IMR-90 (cell line): ENCODE measurements around the gene DZIP1. TPM values are rescaled to one million over a fixed set of nuclear protein-coding genes. Genes with fewer than 3 reads are reported as not detected.

Experiments
- ATAC-seq: fragments of 200-7000 bp; cut with Tn5 transposase; 2 replicates; pipeline ENCODE4 v1.9.1; 2020; ENCODE audit warnings: low read depth, mild to moderate bottlenecking, moderate library complexity
- BruUV-seq: library from RNA; stranded (reverse); fragments of 400-500 nt; replicated peaks from 2 replicates; lab custom pipeline; 2021; lab: Mats Ljungman, UMichigan
- CTCF ChIA-PET: fragments of 300-600 bp; formaldehyde crosslinking; extraction: SDS; loops from one replicate; lab custom pipeline; 2021; ENCODE audit warnings: antibody characterized with exemption; lab: Yijun Ruan, JAX
- POLR2A ChIA-PET: fragments of 300-600 bp; sonication (Branson Sonifier 250); formaldehyde crosslinking; loops from one replicate; lab custom pipeline; 2022; ENCODE audit warnings: antibody characterized with exemption; ENCODE audit not compliant: unreplicated experiment; lab: Charles Lee
- DNase-seq: peaks from one replicate; pipeline ENCODE4 v3.0.0; 2013
- H2AFZ ChIP-seq: replicated peaks from 2 replicates; pipeline ENCODE3; 2013; ENCODE audit warnings: low read length, mild to moderate bottlenecking; ENCODE audit not compliant: poor library complexity
- H2AK5ac ChIP-seq: 2 replicates; pipeline ENCODE4 v1.6.1; 2013; ENCODE audit warnings: low read depth, low read length, inconsistent platforms
- H2AK9ac ChIP-seq: replicated peaks from 2 replicates; pipeline ENCODE3; 2013; ENCODE audit warnings: mild to moderate bottlenecking, low read depth, low read length, moderate library complexity; ENCODE audit not compliant: poor library complexity
- H2BK120ac ChIP-seq: 2 replicates; pipeline ENCODE4 v1.6.1; 2013; ENCODE audit warnings: low read depth, low read length, inconsistent platforms
- H2BK15ac ChIP-seq: 3 replicates; pipeline ENCODE4 v1.6.1; 2013; ENCODE audit warnings: low read depth, low read length, inconsistent platforms
- H2BK20ac ChIP-seq: 2 replicates; pipeline ENCODE4 v1.6.1; 2013; ENCODE audit warnings: low read depth, mild to moderate bottlenecking, inconsistent platforms, low read length, moderate library complexity
- H2BK5ac ChIP-seq: 2 replicates; pipeline ENCODE4 v1.6.1; 2013; ENCODE audit warnings: mild to moderate bottlenecking, low read depth, low read length, inconsistent platforms; ENCODE audit not compliant: poor library complexity, severe bottlenecking
- H3K14ac ChIP-seq: replicated peaks from 2 replicates; pipeline ENCODE4 v1.6.1; 2013; ENCODE audit warnings: low read depth, low read length, inconsistent platforms
- H3K18ac ChIP-seq: 2 replicates; pipeline ENCODE4 v1.6.1; 2013; ENCODE audit warnings: low read depth, low read length, control low read depth
- H3K23ac ChIP-seq: 2 replicates; pipeline ENCODE4 v1.6.1; 2013; ENCODE audit warnings: low read depth, low read length, inconsistent platforms
- H3K27ac ChIP-seq: 2 replicates; pipeline ENCODE4 v1.5.1; 2013; ENCODE audit warnings: mild to moderate bottlenecking, control low read depth, low read length; ENCODE audit not compliant: insufficient read depth
- H3K27me3 ChIP-seq: 2 replicates; pipeline ENCODE4 v1.6.1; 2013; ENCODE audit warnings: low read length; ENCODE audit not compliant: control insufficient read depth, insufficient read depth
- H3K36me3 ChIP-seq: 2 replicates; pipeline ENCODE4 v1.6.1; 2013; ENCODE audit warnings: low read length, mixed read lengths; ENCODE audit not compliant: control insufficient read depth, insufficient read depth
- H3K4ac ChIP-seq: 2 replicates; pipeline ENCODE4 v1.6.1; 2013; ENCODE audit warnings: low read depth, low read length, inconsistent platforms
- H3K4me1 ChIP-seq: 2 replicates; pipeline ENCODE4 v1.6.1; 2013; ENCODE audit warnings: low read length, mixed read lengths; ENCODE audit not compliant: control insufficient read depth, insufficient read depth
- H3K4me2 ChIP-seq: 2 replicates; pipeline ENCODE4 v1.6.1; 2013; ENCODE audit warnings: low read depth, mild to moderate bottlenecking, control low read depth, low read length, moderate library complexity
- H3K4me3 ChIP-seq: 2 replicates; pipeline ENCODE4 v1.5.1; 2013; ENCODE audit warnings: low read depth, mild to moderate bottlenecking, control low read depth, low read length, moderate library complexity; ENCODE audit not compliant: insufficient read depth
- H3K56ac ChIP-seq: 2 replicates; pipeline ENCODE4 v1.6.1; 2013; ENCODE audit warnings: low read length, inconsistent platforms; ENCODE audit not compliant: insufficient read depth; ENCODE audit errors: extremely low read depth
- H3K79me1 ChIP-seq, 2 experiments: 2 replicates each; pipeline ENCODE4 v1.6.1; 2013; ENCODE audit warnings: low read length in 2 of 2, inconsistent platforms in 1 of 2, low read depth in 1 of 2
- H3K9ac ChIP-seq: 2 replicates; pipeline ENCODE4 v1.6.1; 2013; ENCODE audit warnings: low read depth, low read length, control low read depth
- H3K9me1 ChIP-seq: 2 replicates; pipeline ENCODE4 v1.6.1; 2013; ENCODE audit warnings: low read length, inconsistent platforms; ENCODE audit not compliant: insufficient read depth
- H3K9me3 ChIP-seq: 2 replicates; pipeline ENCODE4 v1.6.1; 2013; ENCODE audit warnings: low read length; ENCODE audit not compliant: control insufficient read depth, insufficient read depth
- H4K20me1 ChIP-seq: 2 replicates; pipeline ENCODE4 v1.6.1; 2013; ENCODE audit warnings: low read length, inconsistent platforms; ENCODE audit not compliant: insufficient read depth
- H4K5ac ChIP-seq: 2 replicates; pipeline ENCODE4 v1.6.1; 2013; ENCODE audit warnings: mild to moderate bottlenecking, low read depth, low read length, control low read depth
- H4K8ac ChIP-seq, 2 experiments: 2 replicates each; pipeline ENCODE4 v1.6.1; 2013; ENCODE audit warnings: low read depth in 2 of 2, low read length in 2 of 2, control low read depth in 1 of 2, inconsistent platforms in 1 of 2
- H4K91ac ChIP-seq: 2 replicates; pipeline ENCODE4 v1.6.1; 2013; ENCODE audit warnings: low read depth, low read length, inconsistent platforms; ENCODE audit not compliant: insufficient read depth
- CEBPB ChIP-seq: IDR thresholded peaks from 2 replicates; pipeline ENCODE4 v1.6.1; 2012; ENCODE audit warnings: low read depth, low read length, improper control_type of control experiment
- FOS ChIP-seq: fragments of 150-350 bp; IDR thresholded peaks from 2 replicates; pipeline ENCODE4 v1.6.1; 2016; ENCODE audit warnings: low read depth, low read length
- MAZ ChIP-seq: IDR thresholded peaks from 2 replicates; pipeline ENCODE4 v1.6.1; 2012; ENCODE audit warnings: low read depth, mild to moderate bottlenecking, low read length, improper control_type of control experiment, moderate library complexity, borderline replicate concordance
- SMC3 ChIP-seq: fragments of 150-350 bp; IDR thresholded peaks from 2 replicates; pipeline ENCODE4 v1.6.1; 2016; ENCODE audit warnings: low read depth, mild to moderate bottlenecking, antibody characterized with exemption, low read length, moderate library complexity
- WGBS, 2 experiments: methylation state at CpG; one replicate each; pipeline versions ENCODE4 v1.1.5 to v1.1.7; 2013; ENCODE audit warnings: missing lambda C conversion rate in 2 of 2; ENCODE audit not compliant: insufficient read length in 1 of 2; ENCODE audit errors: extremely low coverage in 2 of 2; 5-methylcytosine and 5-hydroxymethylcytosine counted together
- dilution Hi-C: fragments of 300-500 bp; cut with HindIII; formaldehyde crosslinking; loops from one replicate; pipeline ENCODE4 v1.14.3; 2018; ENCODE audit warnings: low sequenced_read_pairs; ENCODE audit not compliant: unreplicated experiment
- in situ Hi-C: fragments of 300-500 bp; cut with MboI; formaldehyde crosslinking; loops from 3 replicates; pipeline ENCODE4 v1.14.3; 2019; ENCODE audit warnings: low sequenced_read_pairs, inconsistent platforms, mixed read lengths
- intact Hi-C: fragments of 100-400 bp; cut with micrococcal nuclease; formaldehyde crosslinking; loops from 2 replicates; pipeline ENCODE4 v1.10.0; 2022
- polyA plus RNA-seq, 3 experiments: library from polyadenylated mRNA; depleted of rRNA; stranded (reverse); fragments of >200 nt; gene quantifications; 2 replicates each; pipeline ENCODE4 v1.2.3, GENCODE V29; 2012; ENCODE audit warnings: low replicate concordance in 1 of 3
- total RNA-seq: library from RNA; depleted of rRNA; stranded (reverse); fragments of >200 nt; gene quantifications from 2 replicates; pipeline ENCODE4 v1.2.3, GENCODE V29; 2012

DZIP1 gene
- total and polyA plus RNA-seq, 2 of the 4 experiments (the other 2 are of a cell fraction), result 12.2 to 15.9 TPM

GRCh38 chr13:95647321-95647720, 2.8 kb upstream of the DZIP1 start:
- no peak for ATAC-seq

More at GRCh38 chr13:95647321-95647720, 2.8 kb upstream of the DZIP1 start:
- no peaks in the 10 kb centered on the region for H3K36me3 ChIP-seq
- no peak overlapping the region for H3K4ac ChIP-seq
- H2AK5ac ChIP-seq, result no peak overlapping the region
- in situ Hi-C loops (no loop called here), intact Hi-C loops (no loop called here), dilution Hi-C loops (no loop called here)
- no peak overlapping the region for H2BK120ac ChIP-seq
- no peak for TF ChIP-seq FOS
- TF ChIP-seq CEBPB, result no peak
- no peak for TF ChIP-seq SMC3
- TF ChIP-seq MAZ, result no peak
- H3K23ac ChIP-seq, result no peak overlapping the region
- no peaks in the 10 kb centered on the region for H3K27me3 ChIP-seq
- H3K9me3 ChIP-seq, result no peaks in the 10 kb centered on the region
- no peaks in the 10 kb centered on the region for H3K9me1 ChIP-seq
- no peak overlapping the region for H4K5ac ChIP-seq
- POLR2A ChIA-PET, result no interaction called here
- no peak overlapping the region for H3K56ac ChIP-seq
- no peak overlapping the region for H2AK9ac ChIP-seq
- no peak overlapping the region for H3K4me2 ChIP-seq
- H3K4me3 ChIP-seq, result no peak overlapping the region
- no peak overlapping the region for H3K27ac ChIP-seq
- no peaks in the 10 kb centered on the region; the same call in 1 of the 2 replicates for H3K4me1 ChIP-seq
- H3K18ac ChIP-seq, result no peak overlapping the region
- no peak overlapping the region for H3K14ac ChIP-seq
- H2BK5ac ChIP-seq, result no peak overlapping the region
- no peak overlapping the region for H2AFZ ChIP-seq
- H4K91ac ChIP-seq, result no peak overlapping the region
- peaks cover 4% of the 10 kb centered on the region; the same call in 1 of the 2 replicates for H4K20me1 ChIP-seq
- H3K79me1 ChIP-seq, result peaks cover 0 to 19% of the 10 kb centered on the region in 2 experiments; a peak in 2 of 4 replicates
- no TSS peak for BruUV-seq
- CTCF ChIA-PET, result interaction anchor here (0.6 kb wide), 1 partner anchor 760 kb away, joined by 3 read pairs; no protein-coding TSS in a partner anchor
- no peak for DNase-seq
- no CpG with 5 or more reads among the region's 6 CpGs for WGBS, 2 experiments
- no peak overlapping the region for H2BK20ac ChIP-seq
- no peak overlapping the region for H4K8ac ChIP-seq
- no peak overlapping the region for H3K9ac ChIP-seq
- H2BK15ac ChIP-seq, result no peak overlapping the region
